Activated CD4-positive, alpha-beta T cell treated with anti-CD3 and anti-CD28 coated beads for 36 hours (primary cell): ENCODE data around the gene KISS1. TPM values are rescaled to one million over a fixed set of nuclear protein-coding genes. Genes with fewer than 3 reads are reported as not detected.

ENCODE experiments used
- ATAC-seq: fragments of 200-7000 bp; cut with Tn5 transposase; one replicate; pipeline ENCODE4 v1.10.0; 2021; ENCODE audit warnings: mild to moderate bottlenecking, moderate library complexity
- CTCF ChIA-PET: fragments of 350-600 bp; sonication (Branson Sonifier 250); formaldehyde crosslinking; loops from one replicate; lab custom pipeline; 2021; ENCODE audit warnings: antibody characterized with exemption; lab: Charles Lee
- POLR2A ChIA-PET: fragments of 350-600 bp; sonication (Branson Sonifier 250); formaldehyde crosslinking; loops from one replicate; lab custom pipeline; 2021; ENCODE audit warnings: antibody characterized with exemption, inconsistent platforms; lab: Charles Lee
- DNase-seq: peaks from one replicate; pipeline ENCODE4 v3.0.0-alpha.2; 2020
- H3K27ac Mint-ChIP-seq: one replicate; pipeline ENCODE4 v1.8.0; 2021; ENCODE audit warnings: mixed read lengths
- H3K27me3 Mint-ChIP-seq: one replicate; pipeline ENCODE4 v1.8.0; 2021; ENCODE audit warnings: mixed read lengths
- H3K36me3 Mint-ChIP-seq: one replicate; pipeline ENCODE4 v1.8.0; 2021; ENCODE audit warnings: low read depth, mixed read lengths
- H3K4me1 Mint-ChIP-seq: one replicate; pipeline ENCODE4 v1.8.0; 2021; ENCODE audit warnings: mixed read lengths
- H3K4me3 Mint-ChIP-seq: one replicate; pipeline ENCODE4 v1.8.0; 2021; ENCODE audit warnings: mild to moderate bottlenecking, moderate library complexity, mixed read lengths
- H3K9me3 Mint-ChIP-seq: one replicate; pipeline ENCODE4 v1.8.0; 2021; ENCODE audit warnings: low read depth, mixed read lengths
- intact Hi-C, 2 experiments: fragments of 100-400 bp; cut with DNase I in 1 of 2; cut with micrococcal nuclease in 1 of 2; formaldehyde crosslinking; loops; one replicate each; pipeline versions ENCODE4 v1.14.2 to v1.15.1; 2022 to 2024; cut with DNase I, micrococcal nuclease
- total RNA-seq, 2 experiments: library from RNA; stranded (reverse); gene quantifications; one replicate each; pipeline ENCODE4 v1.2.3, GENCODE V29; 2021

The KISS1 gene
- total RNA-seq, 2 experiments from 2014 or later, result not detected

DNA sequence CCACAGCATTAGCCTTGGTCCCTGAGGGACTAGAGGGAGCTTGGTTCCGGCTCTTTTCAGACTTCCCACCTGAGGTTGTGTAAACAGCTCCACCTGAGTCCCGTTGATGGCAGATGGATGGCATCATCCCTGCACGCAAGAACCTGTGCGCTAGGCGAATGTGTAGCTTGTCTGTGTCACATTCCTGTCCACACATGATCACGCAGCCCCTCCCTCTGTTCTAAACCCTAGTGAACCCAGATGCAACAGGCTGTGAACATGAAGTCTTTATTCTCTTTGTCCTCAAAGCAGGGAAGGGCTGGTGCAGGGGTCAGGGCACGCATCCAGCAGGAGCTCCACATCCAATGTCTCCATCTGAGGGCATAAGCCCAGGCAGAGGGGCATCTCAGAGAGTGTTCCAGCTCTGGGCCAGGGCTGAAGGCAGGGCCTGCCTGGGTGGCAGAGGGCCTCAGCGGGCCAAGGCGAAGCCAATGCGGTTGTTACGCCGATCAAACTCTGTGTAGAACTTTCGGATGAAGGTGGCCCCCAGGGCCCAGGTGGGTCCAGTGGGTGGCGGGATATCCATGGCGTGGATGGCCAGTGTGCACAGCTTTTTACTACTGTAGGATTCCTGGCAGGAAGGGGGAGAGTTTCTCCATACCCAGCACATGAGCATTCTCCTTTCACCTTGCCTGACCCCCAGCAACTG is 41.6 kb downstream of the KISS1 start:
- DNase-seq (no peak), ATAC-seq (no peak)
- POLR2A ChIA-PET, result no interaction called here
- H3K9me3 Mint-ChIP-seq, result no peaks in the 10 kb centered on the region
- no peaks in the 10 kb centered on the region for H3K27me3 Mint-ChIP-seq
- H3K4me1 Mint-ChIP-seq, result peaks cover 4% of the 10 kb centered on the region
- intact Hi-C loops, result no loop called here
- CTCF ChIA-PET, result interaction anchor here (1.0 to 2.1 kb wide), 6 partner anchors 9 to 244 kb away, joined by 3 to 6 read pairs (median 4); no protein-coding TSS in a partner anchor
- H3K4me3 Mint-ChIP-seq, result no peak overlapping the region
- H3K36me3 Mint-ChIP-seq, result no peaks in the 10 kb centered on the region
- no peak overlapping the region for H3K27ac Mint-ChIP-seq

- Mint-ChIP-seq H3K9me3 (no peaks in the 10 kb centered on the region), H3K36me3 (no peaks in the 10 kb centered on the region), H3K27me3 (no peaks in the 10 kb centered on the region), H3K4me3 (no peak overlapping the region), H3K27ac (no peak overlapping the region), H3K4me1 (peaks cover 4% of the 10 kb centered on the region)
- ATAC-seq (no peak), DNase-seq (no peak)
- CTCF ChIA-PET, result interaction anchor here (0.6 to 1.4 kb wide), 4 partner anchors 9 to 1838 kb away, joined by 3 to 4 read pairs (median 3); no protein-coding TSS in a partner anchor
- POLR2A ChIA-PET, result no interaction called here
- intact Hi-C loops, result no loop called here
Measured at GRCh38 chr1:204153667-204154066, 42.6 kb downstream of the KISS1 start.

DNA sequence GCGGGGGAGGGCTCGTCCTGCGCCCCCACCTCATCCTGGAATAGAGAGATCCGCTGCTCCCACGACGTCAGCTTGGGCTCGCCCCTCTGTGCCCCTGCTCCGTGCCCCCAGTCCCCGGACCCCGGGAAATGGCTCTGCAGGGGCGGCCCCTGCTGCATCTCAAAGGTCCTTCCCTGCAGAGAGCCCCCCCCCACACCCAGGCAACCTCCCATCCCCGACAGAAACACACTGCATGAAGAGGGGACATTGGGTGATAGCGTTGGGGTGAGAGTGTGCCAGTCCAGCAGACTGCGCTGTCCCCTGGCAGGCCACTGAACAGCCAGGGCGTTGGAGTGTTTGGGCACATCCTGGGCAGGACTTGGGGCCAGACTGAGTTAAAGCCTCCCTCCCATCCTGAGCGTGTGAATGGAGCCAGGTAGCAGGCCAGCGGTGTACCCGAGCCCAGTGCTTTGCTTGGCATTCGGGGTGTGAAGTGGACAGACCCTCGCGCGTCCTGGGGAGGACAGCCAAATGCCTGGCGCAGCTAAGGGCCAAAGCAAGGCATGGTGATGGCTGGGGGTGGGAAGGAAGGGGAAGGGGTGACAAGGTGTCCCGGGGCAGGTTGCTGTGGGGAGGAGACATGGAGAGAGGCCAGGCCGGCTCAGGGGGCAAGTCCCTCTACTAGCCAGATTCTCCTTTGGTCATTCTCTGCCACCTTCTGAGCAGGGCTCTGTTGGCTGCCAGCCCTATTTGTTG is 43.8 kb downstream of the KISS1 start:
- no peaks in the 10 kb centered on the region for H3K9me3 Mint-ChIP-seq
- peak; percentile 11 for ATAC-seq
- ChIA-PET POLR2A (interaction anchor here (0.6 kb wide), 1 partner anchor 147 kb away, joined by 3 read pairs; no protein-coding TSS in a partner anchor), CTCF (interaction anchor here (0.6 to 1.5 kb wide), 3 partner anchors 10 to 207 kb away, joined by 3 read pairs; no protein-coding TSS in a partner anchor)
- no peaks in the 10 kb centered on the region for H3K27me3 Mint-ChIP-seq
- peaks cover 4% of the 10 kb centered on the region for H3K4me1 Mint-ChIP-seq
- H3K27ac Mint-ChIP-seq, result no peak overlapping the region
- peak overlapping the region; percentile 63 for H3K4me3 Mint-ChIP-seq
- H3K36me3 Mint-ChIP-seq, result no peaks in the 10 kb centered on the region
- no peak for DNase-seq
- intact Hi-C loops, result loop anchor here in 1 of 2 experiments (1.0 kb wide), 1 partner anchor 291 kb away; the partner anchor contains the start of gene SNRPE

- Mint-ChIP-seq H3K9me3 (no peaks in the 10 kb centered on the region), H3K4me1 (peaks cover 4% of the 10 kb centered on the region), H3K4me3 (peak within 1 kb of the TSS; percentile 63), H3K27ac (no peak within 1 kb of the TSS), H3K27me3 (no peaks in the 10 kb centered on the region), H3K36me3 (no peaks in the 10 kb centered on the region)
- intact Hi-C loops, result loop anchor here in 1 of 2 experiments (1.0 kb wide), 1 partner anchor 290 kb away; the partner anchor contains the start of gene SNRPE
- ATAC-seq (peak; percentile 72), DNase-seq (peak; percentile 62)
- ChIA-PET POLR2A (interaction anchor here (0.6 kb wide), 1 partner anchor 148 kb away, joined by 3 read pairs; no protein-coding TSS in a partner anchor), CTCF (interaction anchor here (0.6 to 1.5 kb wide), 3 partner anchors 15 to 668 kb away, joined by 3 read pairs; no protein-coding TSS in a partner anchor)
Measured at GRCh38 chr1:204151552-204152309, 44.6 kb downstream of the KISS1 start, which contains the start of gene ETNK2. TSS of gene ETNK2 (minus strand) at chr1:204152044. CDS start at chr1:204151852, 192 bp downstream.

- H3K4me1 Mint-ChIP-seq, result peaks cover 4% of the 10 kb centered on the region
- ChIA-PET POLR2A (no interaction called here), CTCF (interaction anchor here (0.5 to 1.5 kb wide), 5 partner anchors 12 to 669 kb away, joined by 3 to 5 read pairs (median 3); no protein-coding TSS in a partner anchor)
- no peaks in the 10 kb centered on the region for H3K9me3 Mint-ChIP-seq
- H3K36me3 Mint-ChIP-seq, result no peaks in the 10 kb centered on the region
- intact Hi-C loops, result no loop called here
- no peaks in the 10 kb centered on the region for H3K27me3 Mint-ChIP-seq
- DNase-seq (peak; percentile 20), ATAC-seq (peak; percentile 24)
- no peak overlapping the region for H3K27ac Mint-ChIP-seq
- H3K4me3 Mint-ChIP-seq, result peak overlapping the region; percentile 40
Measured at GRCh38 chr1:204150702-204151551, 45.4 kb downstream of the KISS1 start.

DNA sequence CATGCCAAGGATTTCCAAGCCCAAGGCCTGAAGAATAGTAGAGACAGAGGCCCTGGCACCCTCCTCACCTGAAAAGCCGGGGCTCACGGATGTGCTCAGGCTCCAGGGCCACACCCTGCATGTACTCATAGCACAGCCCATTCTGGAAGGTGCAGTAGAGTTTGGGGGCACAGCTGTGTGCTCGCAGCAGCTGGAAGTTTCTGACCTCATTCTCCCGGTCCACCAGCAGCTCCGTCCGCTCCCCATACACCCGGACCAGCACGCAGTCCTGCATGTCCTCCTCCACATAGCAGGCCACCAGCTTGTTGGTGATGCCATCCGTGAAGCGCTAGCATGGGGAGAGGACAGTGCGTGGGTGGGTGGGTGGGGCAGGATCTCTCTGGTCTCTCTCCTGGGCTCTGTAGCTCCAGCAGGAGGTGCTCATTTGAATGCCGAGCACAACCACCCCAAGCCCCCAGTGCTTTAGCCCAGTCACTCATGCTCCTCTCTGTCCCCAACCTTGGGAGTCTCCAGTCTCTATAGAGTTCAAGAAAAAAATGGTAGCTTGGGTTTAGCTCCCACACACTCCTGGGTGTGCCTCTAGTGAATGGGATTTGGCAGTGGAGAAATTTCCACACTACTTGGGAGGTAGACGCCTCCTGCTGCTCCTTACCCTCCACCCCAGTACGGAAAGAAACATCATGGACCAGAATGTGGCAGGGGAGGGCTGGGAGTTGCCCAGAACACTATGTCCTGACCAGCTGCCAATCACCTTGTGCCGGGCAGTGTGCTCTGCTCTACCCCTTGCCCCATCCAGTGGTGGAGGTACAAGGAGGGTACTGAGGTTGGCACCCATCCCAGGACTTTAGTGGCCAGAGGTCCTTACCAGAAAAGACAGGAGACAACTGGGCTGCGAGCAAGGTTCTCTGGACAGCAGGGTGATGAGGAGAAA is 46.4 kb downstream of the KISS1 start:
- intact Hi-C loops, result no loop called here

DNA sequence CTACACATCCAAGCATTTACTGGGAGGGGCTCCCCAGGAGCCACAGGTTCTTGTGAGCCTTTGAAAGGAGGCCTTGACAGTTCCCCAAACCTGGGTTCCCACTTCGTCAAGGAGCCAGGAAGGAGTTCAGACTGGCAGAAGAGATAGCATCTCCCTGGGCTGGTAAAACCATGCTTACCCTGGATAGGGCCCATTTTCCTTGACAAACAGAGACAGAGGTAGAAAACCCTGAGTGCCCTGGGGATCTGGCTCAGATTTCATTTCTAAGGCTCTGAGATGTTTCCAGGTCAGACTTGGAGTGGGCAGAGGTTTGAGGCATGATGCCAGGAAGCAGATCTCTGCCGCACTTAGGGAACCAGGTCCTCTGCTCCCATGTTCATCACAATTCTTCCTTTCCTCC is 47.2 kb downstream of the KISS1 start:
- H3K27ac Mint-ChIP-seq, result no peak overlapping the region
- intact Hi-C loops, result no loop called here
- peaks cover 4% of the 10 kb centered on the region for H3K4me1 Mint-ChIP-seq
- ChIA-PET POLR2A (no interaction called here), CTCF (interaction anchor here (0.5 to 1.5 kb wide), 3 partner anchors 14 to 410 kb away, joined by 3 to 4 read pairs (median 3); no protein-coding TSS in a partner anchor)
- DNase-seq (no peak), ATAC-seq (no peak)
- no peaks in the 10 kb centered on the region for H3K36me3 Mint-ChIP-seq
- no peaks in the 10 kb centered on the region for H3K27me3 Mint-ChIP-seq
- H3K9me3 Mint-ChIP-seq, result no peaks in the 10 kb centered on the region
- no peak overlapping the region for H3K4me3 Mint-ChIP-seq

More for the DNA sequence above, 46.4 kb downstream of the KISS1 start:
- Mint-ChIP-seq H3K27me3 (no peaks in the 10 kb centered on the region), H3K4me1 (peaks cover 4% of the 10 kb centered on the region), H3K9me3 (no peaks in the 10 kb centered on the region), H3K36me3 (no peaks in the 10 kb centered on the region), H3K27ac (no peak overlapping the region), H3K4me3 (peak overlapping the region; percentile 40)
- ATAC-seq (no peak), DNase-seq (no peak)
- ChIA-PET POLR2A (no interaction called here), CTCF (interaction anchor here (0.6 to 1.5 kb wide), 4 partner anchors 14 to 296 kb away, joined by 3 to 4 read pairs (median 4); no protein-coding TSS in a partner anchor)

- H3K4me1 Mint-ChIP-seq, result peaks cover 4% of the 10 kb centered on the region
- no peaks in the 10 kb centered on the region for H3K36me3 Mint-ChIP-seq
- no peak for DNase-seq
- H3K27me3 Mint-ChIP-seq, result no peaks in the 10 kb centered on the region
- H3K9me3 Mint-ChIP-seq, result no peaks in the 10 kb centered on the region
- no peak overlapping the region for H3K4me3 Mint-ChIP-seq
- intact Hi-C loops, result no loop called here
- no peak for ATAC-seq
- POLR2A ChIA-PET, result no interaction called here
- H3K27ac Mint-ChIP-seq, result no peak overlapping the region
- CTCF ChIA-PET, result no interaction called here
Measured at GRCh38 chr1:204147406-204148383, 48.6 kb downstream of the KISS1 start.

DNA sequence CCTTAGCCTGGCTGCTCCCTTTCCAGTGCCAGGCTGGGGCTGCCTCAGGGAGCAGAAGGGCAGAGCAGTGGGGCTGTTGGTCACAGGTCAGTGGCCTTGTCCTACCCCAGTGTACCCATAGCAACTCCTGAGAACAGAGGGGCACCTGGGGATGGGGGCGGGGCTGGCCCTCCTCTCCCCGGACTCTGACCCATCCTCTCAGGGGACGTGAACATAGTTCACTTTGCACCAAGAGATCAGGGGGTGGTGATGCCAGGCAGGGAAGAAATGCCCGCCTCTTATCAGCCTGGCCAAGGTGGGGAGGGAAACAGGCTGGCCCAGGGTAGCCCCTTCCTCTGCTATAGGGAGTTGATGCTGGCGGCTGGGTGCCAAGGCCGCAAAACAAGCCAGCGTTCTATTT is 49.3 kb downstream of the KISS1 start:
- H3K27me3 Mint-ChIP-seq, result no peaks in the 10 kb centered on the region
- no peaks in the 10 kb centered on the region for H3K9me3 Mint-ChIP-seq
- intact Hi-C loops, result no loop called here
- H3K27ac Mint-ChIP-seq, result no peak overlapping the region
- no peaks in the 10 kb centered on the region for H3K36me3 Mint-ChIP-seq
- no peak for ATAC-seq
- DNase-seq, result no peak
- POLR2A ChIA-PET, result no interaction called here
- no peaks in the 10 kb centered on the region for H3K4me1 Mint-ChIP-seq
- CTCF ChIA-PET, result no interaction called here
- no peak overlapping the region for H3K4me3 Mint-ChIP-seq
